PFSK-1 (cell line): ENCODE measurements around the gene RAB30.

Experiments
- POLR2AphosphoS5 ChIP-seq: IDR thresholded peaks from 2 replicates; pipeline ENCODE4 v1.6.1; 2012; ENCODE audit warnings: low read depth, mild to moderate bottlenecking, control low read depth, low read length, moderate library complexity
- REST ChIP-seq, 2 experiments: IDR thresholded peaks; 2 replicates each; pipeline versions ENCODE4 v1.6.1 to v1.8.0; 2011 to 2012; ENCODE audit warnings: low read depth in 2 of 2, low read length in 2 of 2, control low read depth in 1 of 2, inconsistent platforms in 1 of 2, mild to moderate bottlenecking in 1 of 2, moderate library complexity in 1 of 2; ENCODE audit not compliant: insufficient read depth in 1 of 2
- SIN3A ChIP-seq: IDR thresholded peaks from 2 replicates; pipeline ENCODE4 v1.6.1; 2012; ENCODE audit warnings: mild to moderate bottlenecking, low read length, moderate library complexity, borderline replicate concordance; ENCODE audit not compliant: insufficient read depth
- TAF1 ChIP-seq: IDR thresholded peaks from 2 replicates; pipeline ENCODE4 v1.6.1; 2012; ENCODE audit warnings: low read length, control low read depth, borderline replicate concordance; ENCODE audit not compliant: insufficient read depth

- no peak for TF ChIP-seq REST (IDR thresholded peaks at IDR 0.05; ENCODE audit: insufficient read depth in 1 of 2, low read depth in 2 of 2, low read length in 2 of 2)
- TF ChIP-seq POLR2AphosphoS5, result no peak
- no peak for TF ChIP-seq SIN3A
- TF ChIP-seq TAF1, result no peak
Observed at GRCh38 chr11:83021780-83022125, 49.9 kb downstream of the RAB30 start.
